GM12878 (cell line): ENCODE data around the gene TEC.

ENCODE experiments used
- CTCF ChIP-seq, 3 experiments: IDR thresholded peaks in 2 of 3; conservative IDR thresholded peaks in 1 of 3; 2 replicates each; pipeline ENCODE4 v1.5.1; 2011; ENCODE audit warnings: low read depth in 3 of 3, low read length in 3 of 3, mild to moderate bottlenecking in 3 of 3, control low read depth in 2 of 3, moderate library complexity in 2 of 3, inconsistent platforms in 1 of 3, mixed read lengths in 1 of 3; ENCODE audit not compliant: control insufficient read depth in 2 of 3, insufficient read depth in 1 of 3; ENCODE audit errors: extremely low read depth in 1 of 3
- EZH2 ChIP-seq: IDR thresholded peaks from 2 replicates; pipeline ENCODE4 v1.6.1; 2012; ENCODE audit warnings: low read depth, mild to moderate bottlenecking, control low read depth, inconsistent platforms, low read length, borderline replicate concordance; ENCODE audit not compliant: control insufficient read depth
- FOS ChIP-seq: IDR thresholded peaks from 3 replicates; pipeline ENCODE4 v1.6.1; 2011; ENCODE audit warnings: borderline replicate concordance; ENCODE audit not compliant: insufficient read length; ENCODE audit errors: extremely low read depth
- TCF7 ChIP-seq: IDR thresholded peaks from 2 replicates; pipeline ENCODE4 v1.6.1; 2014; ENCODE audit warnings: antibody characterized with exemption, borderline replicate concordance
- TF ChIP-seq, protein P1 (sequence below): fragments of 450-650 bp; IDR thresholded peaks from 2 replicates; pipeline ENCODE4 v1.6.1; 2017; ENCODE audit warnings: borderline replicate concordance

GRCh38 chr4:48138936-48139335 is 130.7 kb downstream of the TEC start:
- no peak for TF ChIP-seq CTCF (IDR thresholded peaks at IDR 0.05 in 2 of 3, conservative IDR thresholded peaks at IDR 0.05 in 1 of 3; ENCODE audit: control insufficient read depth in 2 of 3, extremely low read depth in 1 of 3, insufficient read depth in 1 of 3, low read depth in 3 of 3, low read length in 3 of 3)
- TF ChIP-seq, protein P1, sequence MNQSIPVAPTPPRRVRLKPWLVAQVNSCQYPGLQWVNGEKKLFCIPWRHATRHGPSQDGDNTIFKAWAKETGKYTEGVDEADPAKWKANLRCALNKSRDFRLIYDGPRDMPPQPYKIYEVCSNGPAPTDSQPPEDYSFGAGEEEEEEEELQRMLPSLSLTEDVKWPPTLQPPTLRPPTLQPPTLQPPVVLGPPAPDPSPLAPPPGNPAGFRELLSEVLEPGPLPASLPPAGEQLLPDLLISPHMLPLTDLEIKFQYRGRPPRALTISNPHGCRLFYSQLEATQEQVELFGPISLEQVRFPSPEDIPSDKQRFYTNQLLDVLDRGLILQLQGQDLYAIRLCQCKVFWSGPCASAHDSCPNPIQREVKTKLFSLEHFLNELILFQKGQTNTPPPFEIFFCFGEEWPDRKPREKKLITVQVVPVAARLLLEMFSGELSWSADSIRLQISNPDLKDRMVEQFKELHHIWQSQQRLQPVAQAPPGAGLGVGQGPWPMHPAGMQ = no peak
- TF ChIP-seq FOS = no peak
- TF ChIP-seq EZH2 = no peak
- no peak for TF ChIP-seq TCF7
